ENCODE measurements around the gene SOX6.

DNA sequence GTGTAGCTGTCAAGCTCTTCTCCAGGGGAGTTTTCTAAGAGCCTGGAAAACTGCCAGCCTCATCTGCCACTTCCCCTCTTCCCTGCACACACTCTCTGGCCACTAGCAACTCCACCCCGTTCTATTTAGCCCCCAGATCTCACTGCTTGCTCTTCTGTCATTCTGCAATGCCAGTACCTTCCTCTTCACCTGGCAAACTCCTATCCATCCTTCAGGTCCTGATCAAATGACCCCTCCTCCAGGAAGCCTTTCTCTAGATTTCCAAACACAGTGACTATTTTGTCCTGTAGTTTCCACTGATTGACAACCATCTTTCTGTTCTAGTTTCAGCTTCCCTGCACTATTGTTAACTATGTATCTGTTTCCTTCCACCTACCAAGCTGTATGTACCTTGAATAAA, 437.7 kb downstream of the SOX6 start:
- no peak for TF ChIP-seq EZH2 (IDR thresholded peaks at IDR 0.05; ENCODE audit: insufficient read depth, low read length)
- TF ChIP-seq, protein P1, sequence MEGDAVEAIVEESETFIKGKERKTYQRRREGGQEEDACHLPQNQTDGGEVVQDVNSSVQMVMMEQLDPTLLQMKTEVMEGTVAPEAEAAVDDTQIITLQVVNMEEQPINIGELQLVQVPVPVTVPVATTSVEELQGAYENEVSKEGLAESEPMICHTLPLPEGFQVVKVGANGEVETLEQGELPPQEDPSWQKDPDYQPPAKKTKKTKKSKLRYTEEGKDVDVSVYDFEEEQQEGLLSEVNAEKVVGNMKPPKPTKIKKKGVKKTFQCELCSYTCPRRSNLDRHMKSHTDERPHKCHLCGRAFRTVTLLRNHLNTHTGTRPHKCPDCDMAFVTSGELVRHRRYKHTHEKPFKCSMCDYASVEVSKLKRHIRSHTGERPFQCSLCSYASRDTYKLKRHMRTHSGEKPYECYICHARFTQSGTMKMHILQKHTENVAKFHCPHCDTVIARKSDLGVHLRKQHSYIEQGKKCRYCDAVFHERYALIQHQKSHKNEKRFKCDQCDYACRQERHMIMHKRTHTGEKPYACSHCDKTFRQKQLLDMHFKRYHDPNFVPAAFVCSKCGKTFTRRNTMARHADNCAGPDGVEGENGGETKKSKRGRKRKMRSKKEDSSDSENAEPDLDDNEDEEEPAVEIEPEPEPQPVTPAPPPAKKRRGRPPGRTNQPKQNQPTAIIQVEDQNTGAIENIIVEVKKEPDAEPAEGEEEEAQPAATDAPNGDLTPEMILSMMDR (IDR thresholded peaks at IDR 0.05; ENCODE audit: insufficient read depth, low read depth, low read length): no peak

Measured in astrocyte (in vitro differentiated cells and primary cell).